ENCODE data around the gene SPDEF. TPM values are rescaled to one million over a fixed set of nuclear protein-coding genes. Genes with fewer than 3 reads are reported as not detected.
A peak's percentile ranks its signal among the peaks of the same experiment; 100 is the strongest.

Gene SPDEF
- total RNA-seq, 1 donor from 2014 or later: 1.6 TPM

DNA sequence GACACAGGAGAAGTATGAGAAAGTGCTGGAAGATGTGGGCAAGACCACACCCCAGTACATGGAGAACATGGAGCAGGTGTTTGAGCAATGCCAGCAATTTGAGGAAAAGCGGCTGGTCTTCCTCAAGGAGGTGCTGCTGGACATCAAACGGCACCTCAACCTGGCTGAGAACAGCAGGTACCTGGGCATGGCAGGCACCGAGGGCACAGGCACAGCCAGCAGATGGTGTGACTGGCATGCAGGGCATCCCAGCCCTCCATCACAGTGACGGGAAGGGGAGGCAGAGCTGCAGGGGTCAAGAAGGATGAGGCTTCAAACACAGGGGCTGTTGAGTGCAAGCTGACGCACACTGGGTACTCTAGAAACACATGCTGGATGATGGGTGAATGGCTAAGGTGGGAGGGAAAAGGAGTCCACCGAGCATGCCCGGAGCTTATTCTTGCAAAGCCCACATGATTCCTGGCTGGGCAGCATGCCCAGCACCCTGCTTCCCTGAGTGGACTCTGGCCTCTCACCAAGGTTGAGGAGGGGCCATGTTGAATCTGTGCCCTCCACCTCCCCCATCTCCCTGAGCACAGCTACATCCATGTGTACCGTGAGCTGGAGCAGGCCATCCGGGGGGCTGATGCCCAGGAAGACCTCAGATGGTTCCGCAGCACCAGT lies 26.3 kb downstream of the SPDEF start:
- H3K4me3 Mint-ChIP-seq: no peak overlapping the region

DNA sequence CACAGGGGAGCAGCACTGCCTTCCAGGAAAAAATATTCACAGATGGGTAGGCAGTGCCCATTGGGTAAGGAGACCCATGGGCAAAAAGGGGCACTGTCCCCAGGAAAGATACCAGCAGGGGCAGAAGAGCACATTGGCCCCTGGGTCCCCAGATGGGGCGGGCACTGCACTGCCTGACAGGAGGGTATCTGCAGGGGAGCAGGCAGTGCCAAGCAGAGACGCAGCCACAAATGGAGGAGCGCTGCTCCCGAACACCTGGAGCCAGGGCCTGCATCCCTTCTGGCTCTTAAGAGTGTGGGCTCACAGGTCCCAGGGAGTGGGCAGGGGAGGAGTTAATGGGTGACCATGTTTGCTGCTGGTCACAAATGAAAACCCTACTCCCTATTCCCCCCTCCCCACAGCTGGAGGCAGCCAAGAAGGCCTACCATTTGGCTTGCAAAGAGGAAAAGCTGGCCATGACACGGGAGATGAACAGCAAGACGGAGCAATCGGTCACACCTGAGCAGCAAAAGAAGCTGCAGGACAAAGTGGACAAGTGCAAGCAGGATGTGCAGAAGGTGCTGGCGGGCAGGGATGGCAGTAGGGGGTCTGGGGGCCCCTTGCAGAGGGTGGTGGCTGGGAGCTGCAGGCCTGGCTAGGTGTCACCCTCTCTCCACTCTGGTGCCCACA lies 27.0 kb downstream of the SPDEF start:
- Mint-ChIP-seq H3K4me3 (no peak overlapping the region), H3K27me3 (peaks cover 3% of the 10 kb centered on the region), H3K27ac (no peak overlapping the region), H3K36me3 (no peaks in the 10 kb centered on the region), H3K9me3 (no peaks in the 10 kb centered on the region), H3K4me1 (ENCODE audit: unreplicated experiment) (peaks cover 7% of the 10 kb centered on the region)
- TF ChIP-seq, protein P1, sequence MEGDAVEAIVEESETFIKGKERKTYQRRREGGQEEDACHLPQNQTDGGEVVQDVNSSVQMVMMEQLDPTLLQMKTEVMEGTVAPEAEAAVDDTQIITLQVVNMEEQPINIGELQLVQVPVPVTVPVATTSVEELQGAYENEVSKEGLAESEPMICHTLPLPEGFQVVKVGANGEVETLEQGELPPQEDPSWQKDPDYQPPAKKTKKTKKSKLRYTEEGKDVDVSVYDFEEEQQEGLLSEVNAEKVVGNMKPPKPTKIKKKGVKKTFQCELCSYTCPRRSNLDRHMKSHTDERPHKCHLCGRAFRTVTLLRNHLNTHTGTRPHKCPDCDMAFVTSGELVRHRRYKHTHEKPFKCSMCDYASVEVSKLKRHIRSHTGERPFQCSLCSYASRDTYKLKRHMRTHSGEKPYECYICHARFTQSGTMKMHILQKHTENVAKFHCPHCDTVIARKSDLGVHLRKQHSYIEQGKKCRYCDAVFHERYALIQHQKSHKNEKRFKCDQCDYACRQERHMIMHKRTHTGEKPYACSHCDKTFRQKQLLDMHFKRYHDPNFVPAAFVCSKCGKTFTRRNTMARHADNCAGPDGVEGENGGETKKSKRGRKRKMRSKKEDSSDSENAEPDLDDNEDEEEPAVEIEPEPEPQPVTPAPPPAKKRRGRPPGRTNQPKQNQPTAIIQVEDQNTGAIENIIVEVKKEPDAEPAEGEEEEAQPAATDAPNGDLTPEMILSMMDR (conservative IDR thresholded peaks at IDR 0.05): no peak
- no peak for DNase-seq (ENCODE audit: extremely low spot score, unreplicated experiment)

More for the DNA sequence above, 26.3 kb downstream of the SPDEF start:
- Mint-ChIP-seq H3K27me3 (peaks cover 3% of the 10 kb centered on the region), H3K4me1 (ENCODE audit: unreplicated experiment) (peaks cover 7% of the 10 kb centered on the region), H3K9me3 (no peaks in the 10 kb centered on the region), H3K27ac (no peak overlapping the region), H3K36me3 (no peaks in the 10 kb centered on the region)
- no peak for DNase-seq (ENCODE audit: extremely low spot score, unreplicated experiment)
- TF ChIP-seq, protein P1 (conservative IDR thresholded peaks at IDR 0.05): no peak

DNA sequence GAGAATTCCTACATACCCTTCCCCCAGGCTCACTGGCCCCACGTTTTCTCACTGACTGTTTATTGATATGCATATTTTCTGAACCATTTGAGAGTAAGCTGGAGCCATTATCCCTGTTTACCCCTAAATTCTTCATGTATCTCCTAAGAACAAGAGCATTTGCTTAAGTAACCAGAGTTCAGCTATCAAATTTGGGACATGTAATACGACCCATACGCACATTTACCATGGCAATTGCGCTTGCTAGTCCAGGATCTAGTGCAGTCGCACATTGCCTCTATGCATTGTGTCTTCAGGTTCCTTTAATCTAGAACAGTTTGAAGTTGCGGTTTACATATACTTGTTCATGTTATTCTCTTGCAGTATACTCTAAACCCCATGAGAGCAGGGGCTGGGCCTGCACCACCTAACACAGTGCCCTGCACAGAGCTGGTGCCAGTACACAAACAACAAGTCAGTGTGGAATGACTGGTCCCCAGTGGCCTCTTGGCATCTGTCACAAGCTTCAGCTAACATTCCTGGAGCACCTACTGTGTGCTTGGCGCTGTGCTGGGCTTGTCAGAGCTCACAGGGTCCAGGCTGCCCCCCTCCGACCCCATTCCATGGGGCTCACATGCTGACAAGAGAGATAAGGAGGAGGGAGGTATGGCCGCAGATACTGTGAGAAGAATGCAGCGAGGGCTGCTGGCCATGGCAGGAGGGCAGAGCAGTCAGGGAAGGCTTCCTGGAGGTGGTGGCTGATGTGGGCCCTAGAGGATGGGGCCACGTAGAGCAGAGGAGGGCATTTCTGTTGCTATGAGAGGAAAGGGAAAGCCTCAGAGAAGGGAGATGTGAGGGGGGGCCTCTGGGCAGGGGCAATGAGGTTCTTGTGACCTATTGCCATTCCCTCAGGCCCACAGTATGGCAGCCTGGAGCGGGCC lies 28.1 kb downstream of the SPDEF start:
- Mint-ChIP-seq H3K27ac (peak overlapping the region; percentile 28), H3K4me1 (ENCODE audit: unreplicated experiment) (peaks cover 7% of the 10 kb centered on the region), H3K36me3 (no peaks in the 10 kb centered on the region), H3K9me3 (no peaks in the 10 kb centered on the region), H3K4me3 (peak overlapping the region; percentile 80), H3K27me3 (peaks cover 3% of the 10 kb centered on the region)
- no peak for DNase-seq (ENCODE audit: extremely low spot score, unreplicated experiment)
- TF ChIP-seq, protein P1 (conservative IDR thresholded peaks at IDR 0.05): no peak

DNA sequence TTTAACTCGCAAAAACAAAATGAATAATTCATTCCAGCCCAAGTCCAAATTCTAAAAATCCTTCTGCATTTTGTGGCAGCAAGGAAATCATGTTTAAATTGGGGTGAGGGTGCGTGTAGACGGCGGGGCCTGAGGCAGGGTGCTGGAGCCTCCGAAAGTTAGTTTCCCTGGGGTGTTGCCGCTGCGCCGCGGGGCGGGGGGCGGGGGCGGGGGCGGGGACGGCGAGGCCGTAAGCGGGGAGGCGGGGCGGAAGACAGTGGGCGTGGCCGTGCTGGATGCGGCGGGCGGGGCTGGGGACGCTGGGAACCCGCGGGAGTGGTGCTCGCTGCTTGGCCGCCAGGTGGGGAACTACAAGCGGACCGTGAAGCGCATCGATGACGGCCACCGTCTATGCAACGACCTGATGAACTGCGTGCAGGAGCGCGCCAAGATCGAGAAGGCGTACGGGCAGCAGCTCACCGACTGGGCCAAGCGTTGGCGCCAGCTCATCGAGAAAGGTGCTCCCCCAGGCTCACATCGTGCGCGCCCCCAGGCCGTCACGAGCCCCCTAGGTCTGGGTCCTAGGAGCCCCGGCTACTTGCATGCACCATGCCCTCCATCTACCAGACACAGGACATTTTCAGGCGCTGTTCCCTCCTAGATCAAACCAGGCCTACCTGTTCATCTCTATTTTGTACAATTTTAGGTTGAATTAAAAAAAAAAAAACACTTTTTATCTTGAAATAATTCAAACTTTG lies 29.0 kb downstream of the SPDEF start:
- Mint-ChIP-seq H3K36me3 (no peaks in the 10 kb centered on the region), H3K9me3 (no peaks in the 10 kb centered on the region), H3K27ac (peak overlapping the region; percentile 28), H3K4me3 (peak overlapping the region; percentile 80), H3K27me3 (peaks cover 3% of the 10 kb centered on the region), H3K4me1 (ENCODE audit: unreplicated experiment) (peaks cover 7% of the 10 kb centered on the region)
- DNase-seq (ENCODE audit: extremely low spot score, unreplicated experiment): peak; percentile 94
- TF ChIP-seq, protein P1 (conservative IDR thresholded peaks at IDR 0.05): peak; percentile 82

Measured in type B pancreatic cell (in vitro differentiated cells).